H4 (cell line): ENCODE data around the gene NBPF20. TPM values are rescaled to one million over a fixed set of nuclear protein-coding genes. Genes with fewer than 3 reads are reported as not detected.
A peak's percentile ranks its signal among the peaks of the same experiment; 100 is the strongest.
"Not testable (repeated sequence)": the region's sequence is repeated elsewhere in the genome, so short reads cannot be mapped to it uniquely, and the experiment has no call there.

ENCODE experiments used
- DNase-seq: peaks from one replicate; pipeline ENCODE4 v3.0.0-alpha.2; 2015; ENCODE audit warnings: low spot score
- total RNA-seq: library from RNA; depleted of rRNA; stranded (reverse); fragments of >200 nt; shearing (Covaris generic); gene quantifications from 2 replicates; pipeline ENCODE4 v1.2.3, GENCODE V29; 2014; rRNA removed

Gene NBPF20
- total RNA-seq, 1 experiment from 2014 or later, result 1.2 TPM

DNA sequence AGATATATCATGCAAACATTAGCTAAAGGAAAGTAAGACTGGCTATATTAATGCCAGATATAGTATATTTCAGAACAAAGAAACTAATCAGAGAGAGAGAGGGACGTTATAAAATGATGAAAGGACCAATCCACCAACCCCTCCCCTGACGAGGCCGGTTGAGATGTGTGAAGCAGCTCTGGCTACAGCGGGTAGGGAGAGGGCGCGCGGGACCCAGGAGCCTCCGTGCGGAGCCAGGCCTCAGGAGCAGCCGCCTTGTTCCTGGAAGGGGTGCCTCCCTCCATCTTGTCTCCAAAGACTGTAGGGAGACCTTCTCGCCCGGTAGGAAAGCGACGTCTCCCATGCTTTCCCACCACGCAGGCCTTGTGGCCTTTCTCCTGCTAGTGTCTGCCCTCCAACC lies 5.4 kb upstream of the NBPF20 start:
- DNase-seq, result not testable (repeated sequence)

DNA sequence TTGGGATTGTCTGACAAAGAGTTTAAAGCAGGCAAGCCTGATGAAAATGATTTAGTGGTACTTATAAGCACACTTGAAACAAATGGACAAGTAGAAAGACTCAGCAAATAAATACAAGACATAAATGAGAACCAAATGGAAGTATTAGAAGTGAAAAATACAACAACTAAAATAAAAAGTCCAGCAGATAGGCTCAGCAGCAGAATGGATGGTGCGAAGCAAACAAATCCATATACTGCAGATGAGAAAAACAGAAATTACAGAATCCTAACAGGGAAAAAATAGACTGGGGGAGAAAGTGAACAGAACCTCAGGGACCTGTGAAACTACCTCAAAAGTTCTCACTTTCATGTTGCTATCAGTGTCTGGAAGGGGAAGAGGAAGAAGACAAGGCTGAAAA lies 3.9 kb upstream of the NBPF20 start:
- not testable (repeated sequence) for DNase-seq

DNA sequence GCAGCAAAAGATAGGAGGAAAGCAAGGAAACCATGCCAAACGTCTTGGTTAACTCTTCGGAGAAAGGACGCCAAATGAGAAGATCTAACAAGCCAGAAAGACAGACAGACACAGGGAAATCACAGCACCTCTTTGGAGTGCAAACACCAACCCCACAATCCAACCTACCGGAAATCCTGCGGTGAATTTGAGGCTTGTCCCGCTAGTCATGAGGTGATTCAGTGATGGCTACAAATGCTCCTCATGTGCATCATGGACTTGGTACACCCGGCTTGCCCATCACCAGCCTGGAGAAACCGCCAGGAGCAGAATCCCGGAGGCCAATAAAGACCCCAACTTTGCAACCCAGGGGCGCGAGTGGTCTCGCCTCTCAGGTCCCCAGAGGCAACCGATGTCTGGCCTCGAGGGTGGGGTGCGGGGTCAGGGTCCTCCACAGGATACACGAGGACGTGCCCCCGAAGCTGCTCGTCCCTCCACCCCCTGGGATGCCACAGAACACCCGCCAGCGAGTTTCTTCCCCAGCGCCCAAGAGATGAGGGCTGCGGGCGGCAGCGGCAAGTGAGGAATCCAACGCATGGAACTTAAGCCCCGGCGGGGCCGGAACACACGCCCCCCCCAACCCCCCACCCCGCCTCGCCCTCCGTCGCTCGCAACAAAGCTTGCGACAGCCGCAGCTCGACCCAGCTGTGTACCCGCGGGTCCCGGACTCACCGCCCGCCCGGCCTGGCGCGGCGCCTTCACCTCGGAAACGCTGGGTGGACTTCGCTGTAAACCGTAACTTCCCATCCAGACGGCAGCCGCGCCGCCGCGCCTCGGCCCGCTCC lies 579 bp downstream of the NBPF20 start:
- DNase-seq, result peak; percentile 19

DNA sequence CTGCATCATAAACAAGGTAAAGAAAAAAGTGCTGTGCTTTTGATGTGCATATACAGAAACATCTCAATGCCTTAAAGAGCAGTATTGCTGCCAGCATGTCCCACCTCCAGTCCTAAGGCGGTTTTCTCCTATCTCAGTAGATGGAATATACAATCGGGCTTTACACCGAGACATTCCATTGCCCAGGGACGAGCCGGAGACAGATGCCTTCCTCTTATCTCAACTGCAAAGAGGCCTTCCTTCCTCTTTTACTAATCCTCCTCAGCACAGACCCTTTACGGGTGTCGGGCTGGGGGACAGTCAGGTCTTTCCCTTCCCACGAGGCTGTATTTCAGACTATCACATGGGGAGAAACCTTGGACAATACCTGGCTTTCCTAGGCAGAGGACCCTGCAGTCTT lies 10.3 kb downstream of the NBPF20 start:
- DNase-seq, result not testable (repeated sequence)

DNA sequence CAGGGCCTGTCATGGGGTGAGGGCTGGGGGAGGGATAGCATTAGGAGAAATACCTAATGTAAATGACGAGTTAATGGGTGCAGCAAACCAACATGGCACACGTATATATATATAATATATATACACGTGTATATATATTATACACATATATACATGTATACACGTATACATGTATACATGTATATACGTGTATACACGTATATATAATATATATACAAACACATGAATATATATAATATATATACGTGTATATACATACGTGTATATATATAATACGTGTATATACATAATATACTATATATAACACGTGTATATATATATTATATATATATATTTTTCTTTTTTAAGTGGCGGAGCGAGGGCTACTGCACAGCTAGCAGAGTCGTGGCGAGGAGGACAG lies 18.1 kb downstream of the NBPF20 start:
- DNase-seq, result not testable (repeated sequence)

DNA sequence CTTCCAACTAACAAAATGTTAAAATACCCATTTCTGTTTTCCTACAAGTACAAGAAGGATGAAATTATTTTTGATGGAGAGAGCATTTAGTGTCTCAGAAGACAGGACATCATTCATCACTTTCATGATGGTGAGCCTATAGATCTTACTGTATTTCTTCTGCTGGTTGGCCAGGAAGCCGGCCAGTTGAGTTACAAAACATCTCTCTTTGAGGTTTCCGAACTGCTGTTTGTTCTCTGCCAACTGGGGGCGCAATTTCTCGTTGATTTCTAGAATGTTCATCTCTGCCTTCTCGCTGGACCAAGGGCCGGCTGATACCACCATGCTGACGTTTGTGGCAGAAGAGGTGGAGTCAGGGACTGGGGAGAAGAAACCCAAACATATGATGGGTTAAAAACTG lies 20.5 kb downstream of the NBPF20 start:
- not testable (repeated sequence) for DNase-seq

DNA sequence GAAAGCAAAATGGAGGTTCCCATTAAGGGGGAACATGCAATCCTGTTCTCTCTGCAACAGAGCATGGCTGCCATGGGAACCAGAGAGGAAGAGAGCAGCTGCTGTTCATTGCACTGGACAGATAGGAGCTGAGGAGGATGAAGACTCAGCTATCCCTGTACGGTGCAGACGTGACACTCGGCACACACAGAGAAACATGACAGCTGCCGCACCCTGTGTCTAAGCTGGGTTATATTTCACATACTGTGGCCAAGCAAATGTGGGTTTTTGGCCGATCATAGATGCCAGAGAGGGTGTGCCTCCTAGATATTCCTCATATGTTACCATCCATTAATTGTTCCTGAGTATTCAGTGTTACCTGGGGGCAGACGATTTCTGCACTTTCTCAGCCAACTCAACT lies 24.7 kb downstream of the NBPF20 start:
- not testable (repeated sequence) for DNase-seq

Other genes starting within 250 kb of the NBPF20 start
- not detected in 2 replicates for gene PPIAL4D, start 183.4 kb downstream of the NBPF20 start, total RNA-seq
- gene GPR89A, start 182.4 kb upstream of the NBPF20 start, total RNA-seq, result 33.7 TPM in 2 replicates